Tibial artery (tissue), 4 donors: ENCODE results near the gene MRFAP1L1.

Source experiments
- DNase-seq, 2 donors: peaks; one replicate each; pipeline ENCODE4 v3.0.0-alpha.2; 2019
- H3K27ac ChIP-seq, 2 donors: fragments of 200-600 bp; sonication (generic) in 1 of 2; 1 replicate in 1 of 2; 2 replicates in 1 of 2; pipeline ENCODE4 v1.5.1; 2018 to 2019; ENCODE audit warnings: mild to moderate bottlenecking in 1 of 2
- H3K27me3 ChIP-seq, 2 donors: fragments of 200-600 bp; sonication (generic) in 1 of 2; one replicate each; pipeline versions ENCODE4 v1.5.1 to v1.6.0; 2016 to 2019
- H3K36me3 ChIP-seq, 3 donors: fragments of 200-600 bp; sonication (generic) in 2 of 3; one replicate each; pipeline ENCODE4 v1.5.1; 2016 to 2019; ENCODE audit warnings: mild to moderate bottlenecking in 2 of 3
- H3K4me1 ChIP-seq, 4 donors: fragments of 200-600 bp; sonication (generic) in 2 of 4; 1 replicate in 3 of 4; 2 replicates in 1 of 4; pipeline ENCODE4 v1.5.1; 2016 to 2019
- H3K4me3 ChIP-seq, 2 donors: fragments of 200-600 bp; sonication (generic) in 1 of 2; 1 replicate in 1 of 2; 2 replicates in 1 of 2; pipeline ENCODE4 v1.5.1; 2018 to 2019; ENCODE audit warnings: mild to moderate bottlenecking in 2 of 2
- H3K9me3 ChIP-seq, 3 donors: fragments of 200-600 bp; sonication (generic) in 1 of 3; one replicate each; pipeline ENCODE4 v1.5.1; 2016 to 2019
- CTCF ChIP-seq, 2 experiments: fragments of 200-600 bp in 1 of 2; fragments of 450-650 bp in 1 of 2; IDR thresholded peaks; one replicate each; pipeline ENCODE4 v1.5.1; 2017 to 2019; ENCODE audit warnings: antibody characterized with exemption in 2 of 2, mild to moderate bottlenecking in 1 of 2, moderate library complexity in 1 of 2
- intact Hi-C: fragments of 100-400 bp; cut with DNase I; formaldehyde crosslinking; loops from one replicate; pipeline ENCODE4 v1.15.0; 2023; ENCODE audit warnings: low total_unique reads

The MRFAP1L1 gene

DNA sequence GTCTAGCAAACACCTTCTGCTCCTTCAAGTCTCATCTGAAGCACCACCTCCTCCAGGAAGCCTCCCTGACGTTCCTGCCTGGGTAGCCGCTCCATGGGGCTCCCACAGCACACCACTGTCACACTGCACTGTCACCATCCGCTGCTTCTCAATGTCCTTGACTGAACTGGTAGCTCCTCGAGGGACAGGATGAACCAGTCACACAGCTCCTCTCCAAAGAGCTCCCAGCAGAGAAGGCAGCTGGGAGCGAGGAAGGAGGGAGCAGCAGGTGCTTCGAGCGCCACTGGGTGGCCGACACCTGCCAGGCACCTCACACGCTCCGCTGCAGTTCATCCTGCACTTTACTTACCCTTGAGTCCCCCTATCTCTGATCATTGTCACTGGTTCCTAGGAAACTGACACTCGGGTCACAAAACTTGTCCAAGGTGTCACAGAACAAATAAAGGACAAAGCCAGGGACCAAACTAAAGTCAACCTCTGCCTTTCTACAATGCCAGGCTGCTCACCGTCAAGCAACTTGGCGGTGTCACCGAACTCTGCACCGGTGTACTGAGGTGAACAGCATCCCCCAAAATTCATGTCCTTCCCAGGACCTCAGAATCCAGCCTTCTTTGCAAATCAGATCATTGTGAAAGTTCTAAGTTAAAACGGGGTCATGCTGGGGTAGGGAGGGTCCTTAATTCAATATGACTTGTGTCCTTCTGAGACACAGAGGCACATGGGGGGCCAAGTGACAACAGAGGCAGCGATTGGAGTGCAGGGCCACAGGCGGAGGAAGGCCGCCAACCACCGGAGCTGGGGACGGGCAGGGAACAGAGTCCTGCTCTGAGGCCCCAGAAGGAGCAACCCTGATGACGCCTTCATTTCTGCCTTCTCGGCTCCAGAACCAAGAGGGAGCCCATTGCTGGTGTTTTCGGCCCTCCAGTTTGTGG, 21.5 kb downstream of the MRFAP1L1 start:
- Histone ChIP-seq H3K9me3 (no peaks in the 10 kb centered on the region), H3K4me1 (peaks cover 0 to 13% (median 0%) of the 10 kb centered on the region in 4 donors), H3K4me3 (no peak overlapping the region), H3K27me3 (no peaks in the 10 kb centered on the region), H3K27ac (no peak overlapping the region), H3K36me3 (no peaks in the 10 kb centered on the region)
- no peak for DNase-seq
- no peak for TF ChIP-seq CTCF (IDR thresholded peaks at IDR 0.05)
- intact Hi-C loops, result no loop called here

GRCh38 chr4:6686104-6686787, 23.4 kb downstream of the MRFAP1L1 start:
- Histone ChIP-seq H3K4me3 (no peak overlapping the region), H3K4me1 (peaks cover 0 to 13% (median 0%) of the 10 kb centered on the region in 4 donors), H3K36me3 (no peaks in the 10 kb centered on the region), H3K27ac (no peak overlapping the region), H3K9me3 (no peaks in the 10 kb centered on the region), H3K27me3 (no peaks in the 10 kb centered on the region)
- no peak for TF ChIP-seq CTCF (IDR thresholded peaks at IDR 0.05)
- no peak for DNase-seq
- intact Hi-C loops, result no loop called here

- intact Hi-C loops, result no loop called here
- Histone ChIP-seq H3K27me3 (no peaks in the 10 kb centered on the region), H3K27ac (no peak overlapping the region), H3K4me1 (peaks cover 0 to 10% (median 0%) of the 10 kb centered on the region in 4 donors), H3K4me3 (no peak overlapping the region), H3K36me3 (peaks cover 0 to 7% (median 0%) of the 10 kb centered on the region in 3 donors), H3K9me3 (no peaks in the 10 kb centered on the region)
- no peak for DNase-seq
- TF ChIP-seq CTCF (IDR thresholded peaks at IDR 0.05), result no peak
Measured at GRCh38 chr4:6684656-6685055, 25.0 kb downstream of the MRFAP1L1 start.

DNA sequence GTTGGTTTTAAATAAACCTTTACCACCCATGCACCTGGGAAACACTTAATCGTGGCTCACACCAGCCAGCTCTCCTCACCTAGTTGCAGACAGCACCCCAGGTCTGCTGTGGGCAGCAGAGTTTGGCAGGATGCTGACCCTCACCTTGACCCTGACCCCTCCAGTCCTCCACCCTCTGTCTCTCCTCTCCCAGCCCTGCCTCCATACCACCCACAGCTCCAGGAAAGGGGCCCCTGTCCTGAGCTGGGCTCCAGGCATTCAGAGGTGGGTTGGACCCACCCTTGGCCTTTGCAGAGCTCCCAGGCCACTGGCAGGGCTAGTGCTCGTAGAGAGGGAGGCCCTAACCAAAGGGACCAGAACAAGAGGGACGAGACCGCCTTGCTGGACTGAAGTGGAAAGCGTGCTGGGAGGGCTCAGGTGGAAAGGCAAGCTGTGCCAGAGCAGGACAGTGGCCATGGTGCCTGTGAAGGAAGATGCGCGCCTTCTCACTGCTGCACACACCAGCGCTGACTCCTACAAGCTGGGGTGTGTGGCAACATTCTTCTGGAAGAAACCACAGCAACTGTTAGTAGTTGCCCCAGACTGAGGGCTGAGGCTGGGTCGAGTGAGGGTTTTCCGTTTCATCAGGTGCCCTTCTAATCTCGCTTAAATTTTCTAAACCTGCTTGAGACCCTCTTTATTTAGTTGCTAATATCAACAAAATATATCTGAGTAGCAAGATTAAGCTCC, 26.6 kb downstream of the MRFAP1L1 start:
- TF ChIP-seq CTCF (IDR thresholded peaks at IDR 0.05), result no peak
- no peaks in the 10 kb centered on the region for H3K4me1 ChIP-seq
- H3K27ac ChIP-seq, result no peak overlapping the region
- no peak for DNase-seq
- H3K9me3 ChIP-seq, result no peaks in the 10 kb centered on the region
- H3K4me3 ChIP-seq, result no peak overlapping the region
- H3K36me3 ChIP-seq, result peaks cover 0 to 7% (median 0%) of the 10 kb centered on the region in 3 donors
- intact Hi-C loops, result no loop called here
- H3K27me3 ChIP-seq, result no peaks in the 10 kb centered on the region

DNA sequence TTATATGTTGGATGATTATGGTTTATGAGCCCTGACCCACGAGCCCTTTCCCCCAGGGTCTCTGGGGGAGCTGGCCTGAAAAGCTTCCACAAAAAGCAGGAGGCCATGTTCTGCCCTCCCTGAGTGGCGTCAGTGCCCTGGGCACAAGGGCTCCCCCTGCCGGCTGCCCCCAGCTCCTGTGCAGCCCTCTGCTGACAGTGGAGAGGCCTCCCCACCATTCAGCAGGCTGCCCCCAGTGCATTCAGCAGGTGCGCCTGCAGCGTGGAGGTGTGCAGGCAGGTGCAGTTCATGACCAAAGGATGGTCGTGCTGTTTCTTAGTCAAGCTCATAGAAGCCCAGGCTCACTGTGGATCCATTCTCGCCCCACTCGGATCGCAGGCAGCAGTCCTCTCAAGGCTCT, 28.5 kb downstream of the MRFAP1L1 start:
- H3K27ac ChIP-seq, result no peak overlapping the region
- no peaks in the 10 kb centered on the region for H3K9me3 ChIP-seq
- no peak for DNase-seq
- no peak overlapping the region for H3K4me3 ChIP-seq
- TF ChIP-seq CTCF (IDR thresholded peaks at IDR 0.05), result no peak
- H3K27me3 ChIP-seq, result no peaks in the 10 kb centered on the region
- intact Hi-C loops, result no loop called here
- H3K36me3 ChIP-seq, result peaks cover 0 to 12% (median 0%) of the 10 kb centered on the region in 3 donors
- peaks cover 0 to 13% (median 11%) of the 10 kb centered on the region in 4 donors for H3K4me1 ChIP-seq
